GM12878 (cell line): ENCODE measurements around the gene ZFYVE21. TPM values are rescaled to one million over a fixed set of nuclear protein-coding genes. Genes with fewer than 3 reads are reported as not detected.

Experiments
- ATAC-seq: fragments of 200-7000 bp; cut with Tn5 transposase; 3 replicates; pipeline ENCODE4 v1.9.1; 2020; ENCODE audit warnings: mild to moderate bottlenecking, moderate library complexity
- BruUV-seq: library from RNA; stranded (reverse); fragments of 400-500 nt; replicated peaks from 2 replicates; lab custom pipeline; 2021; lab: Mats Ljungman, UMichigan
- CTCF ChIA-PET: fragments of 300-600 bp; sonication (Branson Sonifier 250); formaldehyde crosslinking; extraction: SDS; loops from one replicate; lab custom pipeline; 2021; ENCODE audit warnings: inconsistent platforms; lab: Yijun Ruan, JAX
- POLR2A ChIA-PET: fragments of 350-600 bp; formaldehyde crosslinking; extraction: SDS; loops from one replicate; lab custom pipeline; 2021; ENCODE audit warnings: inconsistent platforms; lab: Charles Lee
- RAD21 ChIA-PET: fragments of 300-600 bp; sonication (Branson Sonifier 250); formaldehyde crosslinking; loops from one replicate; lab custom pipeline; 2023; ENCODE audit warnings: antibody characterized with exemption; ENCODE audit not compliant: unreplicated experiment; lab: Charles Lee
- SMC1A ChIA-PET: fragments of 300-600 bp; sonication (Branson Sonifier 250); formaldehyde crosslinking; loops from one replicate; lab custom pipeline; 2023; ENCODE audit not compliant: unreplicated experiment, uncharacterized antibody; lab: Charles Lee
- DNase-seq: peaks from one replicate; pipeline ENCODE4 v3.0.0-alpha.2; 2011; ENCODE audit warnings: low read depth, low spot score
- FAIRE-seq: peaks from 3 replicates; lab custom pipeline; 2011; peaks lifted over from hg19 to GRCh38; lab: Jason Lieb, UNC
- H2AFZ ChIP-seq: 2 replicates; pipeline ENCODE4 v1.6.0; 2011; ENCODE audit warnings: low read depth, low read length, control low read depth; ENCODE audit not compliant: control insufficient read depth
- H3K27ac ChIP-seq: 2 replicates; pipeline ENCODE4 v1.5.1; 2011; ENCODE audit warnings: control low read depth; ENCODE audit not compliant: control insufficient read depth, insufficient read depth
- H3K27me3 ChIP-seq, 2 experiments: replicated peaks in 1 of 2; 2 replicates each; pipeline versions ENCODE4 v1.6.0 to v1.6.1; 2011; ENCODE audit warnings: low read length in 1 of 2; ENCODE audit not compliant: control insufficient read depth in 2 of 2, insufficient read depth in 2 of 2
- H3K36me3 ChIP-seq, 2 experiments: 2 replicates each; pipeline ENCODE4 v1.5.1; 2011; ENCODE audit warnings: low read length in 1 of 2; ENCODE audit not compliant: control insufficient read depth in 2 of 2, insufficient read depth in 2 of 2
- H3K4me1 ChIP-seq: 2 replicates; pipeline ENCODE4 v1.6.1; 2011; ENCODE audit warnings: mild to moderate bottlenecking, low read length, moderate library complexity, mixed read lengths; ENCODE audit not compliant: control insufficient read depth, insufficient read depth
- H3K4me2 ChIP-seq: 2 replicates; pipeline ENCODE4 v1.6.0; 2011; ENCODE audit warnings: control low read depth; ENCODE audit not compliant: control insufficient read depth, insufficient read depth
- H3K4me3 ChIP-seq: fragments of 200-600 bp; sonication (generic); 2 replicates; pipeline ENCODE4 v1.5.1; 2016
- H3K79me2 ChIP-seq: 2 replicates; pipeline ENCODE4 v1.6.0; 2011; ENCODE audit warnings: low read length; ENCODE audit not compliant: control insufficient read depth, insufficient read depth
- H3K9ac ChIP-seq: 2 replicates; pipeline ENCODE4 v1.8.0; 2011; ENCODE audit warnings: low read length, control low read depth, mixed read lengths; ENCODE audit not compliant: control insufficient read depth, insufficient read depth
- H3K9me3 ChIP-seq: replicated peaks from 3 replicates; pipeline ENCODE4 v1.5.1; 2011; ENCODE audit warnings: mild to moderate bottlenecking, low read length; ENCODE audit not compliant: control insufficient read depth, insufficient read depth
- H4K20me1 ChIP-seq: 2 replicates; pipeline ENCODE4 v1.6.0; 2011; ENCODE audit not compliant: control insufficient read depth, insufficient read depth
- BCL3 ChIP-seq: IDR thresholded peaks from 2 replicates; pipeline ENCODE4 v1.6.1; 2011; ENCODE audit warnings: borderline replicate concordance, low read depth, mild to moderate bottlenecking, moderate library complexity, low read length; ENCODE audit not compliant: insufficient read depth, poor library complexity, severe bottlenecking
- EED ChIP-seq: sonication (generic); IDR thresholded peaks from 2 replicates; pipeline ENCODE4 v1.6.1; 2016; ENCODE audit warnings: antibody characterized with exemption, low read depth
- HDAC2 ChIP-seq: fragments of 200-600 bp; sonication (generic); IDR thresholded peaks from 2 replicates; pipeline ENCODE4 v1.6.1; 2017
- HDGF ChIP-seq: fragments of 450-650 bp; IDR thresholded peaks from 2 replicates; pipeline ENCODE4 v1.6.1; 2016; ENCODE audit warnings: antibody characterized with exemption
- SREBF2 ChIP-seq: IDR thresholded peaks from 2 replicates; pipeline ENCODE4 v1.6.1; 2012; ENCODE audit warnings: mild to moderate bottlenecking, low read length
- SUPT20H ChIP-seq: IDR thresholded peaks from 2 replicates; pipeline ENCODE4 v1.6.1; 2011; ENCODE audit warnings: low read depth, mild to moderate bottlenecking, low read length, moderate library complexity, borderline replicate concordance; ENCODE audit not compliant: control insufficient read depth
- ZNF24 ChIP-seq: fragments of 450-650 bp; IDR thresholded peaks from 2 replicates; pipeline ENCODE4 v1.6.1; 2017; ENCODE audit warnings: antibody characterized with exemption, mild to moderate bottlenecking
- WGBS: methylation state at CpG from one replicate; pipeline ENCODE4 v1.1.6; 2016; ENCODE audit warnings: low lambda C conversion rate; ENCODE audit not compliant: insufficient replicate concordance, insufficient coverage; ENCODE audit errors: missing lambda C conversion rate; 5-methylcytosine and 5-hydroxymethylcytosine counted together
- in situ Hi-C: fragments of 300-500 bp; cut with MboI; formaldehyde crosslinking; loops from 9 replicates; pipeline ENCODE4 v1.14.3; 2018; ENCODE audit warnings: mixed read lengths
- intact Hi-C: fragments of 100-400 bp; cut with micrococcal nuclease; formaldehyde crosslinking; loops from one replicate; pipeline ENCODE4 v1.14.2; 2022; ENCODE audit not compliant: unreplicated experiment
- polyA plus RNA-seq, 11 experiments: library from polyadenylated mRNA; depleted of rRNA in 4 of 11; unstranded in 6 of 11; stranded (reverse) in 5 of 11; fragments of >200 nt; fragmentation: Nextera tagmentation in 4 of 11; fragmentation: Illumina TruSeq in 1 of 11; extraction: Ambion mirVana in 4 of 11; extraction: Trizol in 1 of 11; gene quantifications; 1 replicate in 1 of 11; 2 replicates in 10 of 11; pipeline versions ENCODE4 v1.2.1 to v1.2.3, GENCODE V29; 2011 to 2016; ENCODE audit warnings: inconsistent platforms in 2 of 11, missing spikeins in 2 of 11, low read depth in 1 of 11
- total RNA-seq, 4 experiments: library from RNA; depleted of rRNA in 3 of 4; stranded (reverse); fragments of >200 nt in 3 of 4; fragmentation: Illumina TruSeq in 1 of 4; extraction: Trizol in 1 of 4; gene quantifications; 2 replicates each; pipeline versions ENCODE4 v1.2.1 to v1.2.3, GENCODE V29; 2013 to 2021

ZFYVE21 gene
- total and polyA plus RNA-seq, 10 of the 15 experiments (the other 5 are each of a cell fraction or from before 2014, with no cell fraction given): 0.79 to 21.7 (median 13.8) TPM

- Histone ChIP-seq H3K27ac (no peak overlapping the region), H4K20me1 (no peaks in the 10 kb centered on the region), H3K4me2 (no peak overlapping the region), H3K9me3 (no peaks in the 10 kb centered on the region), H3K4me3 (no peak overlapping the region), H3K9ac (no peak overlapping the region), H3K4me1 (no peaks in the 10 kb centered on the region), H3K36me3 (peaks cover 12 to 30% of the 10 kb centered on the region in 2 experiments), H3K27me3 (no peaks in the 10 kb centered on the region), H3K79me2 (no peaks in the 10 kb centered on the region), H2AFZ (no peak overlapping the region)
- FAIRE-seq: no peak
- TF ChIP-seq SREBF2: no peak
- no peak for TF ChIP-seq ZNF24
- no peak for TF ChIP-seq HDAC2
- ChIA-PET POLR2A (no interaction called here), SMC1A (interaction anchor here (1.0 to 1.3 kb wide), 2 partner anchors 9 to 12 kb away, joined by 3 read pairs; no protein-coding TSS in a partner anchor), RAD21 (no interaction called here), CTCF (interaction anchor here (1.1 to 1.2 kb wide), 2 partner anchors 9 to 12 kb away, joined by 3 to 4 read pairs; no protein-coding TSS in a partner anchor)
- no peak for DNase-seq
- intact Hi-C loops: no loop called here
- in situ Hi-C loops: no loop called here
- WGBS: 99% methylated on average over 3 of the region's 3 CpGs
- no peak for ATAC-seq
- no TSS peak for BruUV-seq
These were observed 47.5 kb upstream of the ZFYVE21 start for GRCh38 chr14:103668117-103668516.

- Histone ChIP-seq H3K4me3 (no peak overlapping the region), H3K9me3 (no peaks in the 10 kb centered on the region), H4K20me1 (no peaks in the 10 kb centered on the region), H2AFZ (no peak overlapping the region), H3K9ac (no peak overlapping the region), H3K36me3 (peaks cover 8 to 33% of the 10 kb centered on the region in 2 experiments), H3K27ac (no peak overlapping the region), H3K27me3 (no peaks in the 10 kb centered on the region), H3K79me2 (no peaks in the 10 kb centered on the region), H3K4me2 (no peak overlapping the region), H3K4me1 (no peaks in the 10 kb centered on the region)
- intact Hi-C loops (no loop called here), in situ Hi-C loops (no loop called here)
- BruUV-seq: no TSS peak
- WGBS: 97% methylated on average over 2 of the region's 2 CpGs
- SMC1A ChIA-PET: interaction anchor here (1.0 to 1.3 kb wide), 2 partner anchors 8 to 11 kb away, joined by 3 read pairs; no protein-coding TSS in a partner anchor
- RAD21 ChIA-PET: no interaction called here
- no peak for ATAC-seq
- FAIRE-seq: no peak
- DNase-seq: no peak
- CTCF ChIA-PET: interaction anchor here (1.2 kb wide), 1 partner anchor 8 kb away, joined by 4 read pairs; no protein-coding TSS in a partner anchor
- TF ChIP-seq SUPT20H (no peak), HDGF (no peak), EED (no peak), BCL3 (no peak)
- POLR2A ChIA-PET: interaction anchor here (0.6 kb wide), 2 partner anchors 36 to 148 kb away, joined by 3 read pairs; no protein-coding TSS in a partner anchor
These were observed 46.2 kb upstream of the ZFYVE21 start for GRCh38 chr14:103669370-103669769.
